ENCODE data around the gene DIDO1. TPM values are rescaled to one million over a fixed set of nuclear protein-coding genes. Genes with fewer than 3 reads are reported as not detected.

The DIDO1 gene
- 21.5 to 25.3 TPM (median 22.7 TPM) in 5 replicates for total RNA-seq (2022; extraction: Qiagen RNA extraction; ENCODE audit: low read depth)

GRCh38 chr20:62926229-62927127 lies at the start of gene DIDO1:
Gene DIDO1, minus strand, starts transcription at chr20:62926505.

DNA sequence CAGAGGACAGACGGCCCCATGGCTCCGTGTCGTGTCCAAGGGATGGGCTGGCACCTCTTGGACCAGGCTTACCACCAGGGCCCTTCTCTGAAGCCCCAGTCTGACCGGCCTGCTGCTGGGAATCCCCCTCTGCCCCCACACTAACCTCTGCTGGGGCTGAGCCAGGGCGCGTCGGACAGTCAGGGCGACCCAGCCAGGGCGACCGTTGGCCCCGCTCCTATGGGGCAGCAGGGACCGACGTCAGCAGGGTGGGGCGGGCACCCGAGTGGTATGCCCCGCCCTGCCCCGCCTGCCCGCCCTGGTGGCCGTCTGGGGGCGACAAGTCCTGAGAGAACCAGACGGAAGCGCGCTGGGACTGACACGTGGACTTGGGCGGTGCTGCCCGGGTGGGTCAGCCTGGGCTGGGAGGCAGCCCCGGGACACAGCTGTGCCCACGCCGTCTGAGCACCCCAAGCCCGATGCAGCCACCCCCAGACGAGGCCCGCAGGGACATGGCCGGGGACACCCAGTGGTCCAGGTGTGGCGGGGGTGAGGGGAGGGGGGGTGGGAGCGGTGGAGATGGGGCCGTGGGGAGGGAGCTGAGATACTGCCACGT lies 26.2 kb upstream of the DIDO1 start, which contains the start of gene SLC17A9:
SLC17A9 (plus strand) TSS at position 337 of the 595 bp plus-strand sequence; CDS start at position 459, 122 bp downstream.

GRCh38 chr20:62938105-62938888 lies 12.0 kb upstream of the DIDO1 start, which contains the start of gene GID8:
Gene GID8, plus strand, starts transcription at chr20:62938147. Its CDS starts 3,356 bp downstream, at chr20:62941503.

GRCh38 chr20:62861726-62862336 lies 64.5 kb downstream of the DIDO1 start, which contains the start of gene TCFL5:
Gene TCFL5, minus strand, starts transcription at chr20:62861822. Its CDS starts 152 bp downstream, at chr20:62861670.

Other genes with a start within 250 kb of the DIDO1 start
- gene NTSR1, start 217.7 kb downstream of the DIDO1 start, total RNA-seq (2022; extraction: Qiagen RNA extraction; ENCODE audit: low read depth), result 0.09 to 0.45 TPM (median 0.16 TPM) in 5 replicates
- gene MRGBP, start 130.0 kb downstream of the DIDO1 start, total RNA-seq (2022; extraction: Qiagen RNA extraction; ENCODE audit: low read depth), result 21.4 to 26.5 TPM (median 24.2 TPM) in 5 replicates
- 39.8 to 50.5 TPM (median 45.6 TPM) in 5 replicates for gene OGFR, start 121.7 kb downstream of the DIDO1 start, total RNA-seq (2022; extraction: Qiagen RNA extraction; ENCODE audit: low read depth)
- gene COL9A3, start 109.5 kb downstream of the DIDO1 start, total RNA-seq (2022; extraction: Qiagen RNA extraction; ENCODE audit: low read depth), result 0.40 to 0.72 TPM (median 0.50 TPM) in 5 replicates
- 3.8 to 5.2 TPM (median 4.5 TPM) in 5 replicates for gene TCFL5, start 64.7 kb downstream of the DIDO1 start, total RNA-seq (2022; extraction: Qiagen RNA extraction; ENCODE audit: low read depth)
- gene GID8, start 11.6 kb upstream of the DIDO1 start, total RNA-seq (2022; extraction: Qiagen RNA extraction; ENCODE audit: low read depth), result 20.4 to 23.8 TPM (median 22.2 TPM) in 5 replicates
- 0.05 to 0.08 TPM in 2 of 5 replicates, not detected in the others for gene SLC17A9, start 26.2 kb upstream of the DIDO1 start, total RNA-seq (2022; extraction: Qiagen RNA extraction; ENCODE audit: low read depth)
- not detected in 5 replicates for gene BHLHE23, start 80.5 kb upstream of the DIDO1 start, total RNA-seq (2022; extraction: Qiagen RNA extraction; ENCODE audit: low read depth)